HG02840 (cell line): ENCODE measurements around the gene EVI5.

Experiments
- ATAC-seq: cut with Tn5 transposase; IDR thresholded peaks from one replicate; pipeline ENCODE4 v1.9.1; 2021; ENCODE audit warnings: mild to moderate bottlenecking, moderate library complexity, moderate number of reproducible peaks; ENCODE audit not compliant: unreplicated experiment, low FRiP score

EVI5 gene

DNA sequence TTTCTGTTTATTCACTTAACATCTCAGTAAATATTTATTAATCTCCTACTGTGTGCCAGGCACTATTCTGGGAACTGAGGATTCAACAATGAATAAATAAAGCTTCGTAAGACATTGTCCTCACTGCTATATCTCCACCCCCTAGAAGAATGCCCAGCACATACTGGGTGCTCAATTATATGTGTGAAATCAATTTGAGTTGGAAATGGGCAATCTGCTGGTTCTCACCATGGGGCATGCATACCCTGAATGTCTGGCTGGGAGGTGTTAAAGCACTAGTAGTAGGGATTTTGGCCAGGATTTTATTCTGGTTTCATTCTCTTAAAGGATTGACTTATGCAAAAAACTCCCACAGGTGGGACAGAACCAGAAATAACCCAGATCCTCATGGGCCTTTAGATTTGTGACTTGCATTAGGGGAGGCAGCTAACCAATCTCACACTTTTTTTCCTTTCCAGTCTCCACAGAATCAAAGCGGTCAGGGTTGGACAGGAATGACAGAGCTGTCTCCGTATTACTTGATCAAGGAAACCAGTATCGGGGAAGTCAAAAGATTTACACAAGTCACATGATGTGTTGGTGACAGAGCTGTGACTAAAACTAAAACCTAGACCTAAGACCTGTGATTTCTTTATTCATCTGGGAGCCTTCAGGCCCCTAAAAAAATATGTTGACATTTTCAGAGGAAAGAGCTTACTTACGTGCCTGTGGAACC, 311.0 kb downstream of the EVI5 start:
- peak; percentile 61 for ATAC-seq

GRCh38 chr1:92470216-92470615, 314.7 kb downstream of the EVI5 start:
- no peak for ATAC-seq

- ATAC-seq = no peak
These were observed 318.1 kb downstream of the EVI5 start for GRCh38 chr1:92466683-92467352.

DNA sequence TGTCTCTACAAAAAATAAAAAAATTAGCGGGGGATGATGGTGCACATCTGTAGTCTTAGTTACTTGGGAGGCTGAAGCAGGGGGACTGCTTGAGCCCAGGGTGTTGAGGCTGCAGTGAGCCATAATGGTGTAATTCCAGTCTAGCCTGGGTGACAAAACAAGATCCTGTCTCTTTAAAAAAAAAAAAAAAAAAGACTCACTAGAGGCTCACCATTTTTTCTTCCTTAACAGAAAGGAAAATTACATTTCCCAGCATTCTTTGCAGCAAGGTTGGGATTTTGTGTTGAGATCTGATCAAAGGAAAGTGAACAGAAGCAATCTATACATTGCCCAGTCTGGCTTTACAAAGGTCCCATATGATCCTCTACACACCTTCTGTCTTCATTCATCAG, 319.7 kb downstream of the EVI5 start:
- ATAC-seq = no peak

DNA sequence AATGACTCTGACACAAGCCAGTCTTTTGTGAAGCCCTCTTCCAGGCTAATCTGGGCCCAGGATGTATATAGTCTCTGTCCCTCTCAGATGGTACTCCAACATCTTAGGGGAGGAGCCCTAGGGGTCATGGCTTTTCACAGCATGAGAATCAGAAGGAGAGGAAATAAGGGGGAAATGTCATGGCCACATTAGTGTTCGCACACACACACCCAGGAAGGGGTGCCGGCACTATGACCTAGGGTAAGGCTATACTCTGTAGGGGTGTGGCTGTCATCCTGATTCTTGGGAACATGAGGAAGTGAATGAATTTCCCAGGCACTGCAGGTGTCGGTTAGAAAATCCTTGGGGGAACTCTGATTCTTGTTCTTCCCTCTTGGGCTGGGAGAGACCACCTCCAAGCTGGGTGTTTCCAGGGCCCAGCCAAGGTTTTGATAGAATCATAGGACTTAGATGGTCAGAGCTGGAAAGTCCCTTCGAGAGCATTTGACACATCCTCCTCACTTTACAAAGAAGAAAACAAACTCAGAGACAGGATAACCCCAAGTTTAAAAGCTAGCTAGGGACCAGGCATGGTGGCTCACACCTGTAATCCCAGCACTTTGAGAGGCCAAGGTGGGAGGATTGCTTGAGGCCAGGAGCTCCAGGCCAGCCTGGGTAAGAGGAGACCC, 320.2 kb downstream of the EVI5 start:
- ATAC-seq = no peak

GRCh38 chr1:92461364-92462097, 323.4 kb downstream of the EVI5 start:
- ATAC-seq = no peak

DNA sequence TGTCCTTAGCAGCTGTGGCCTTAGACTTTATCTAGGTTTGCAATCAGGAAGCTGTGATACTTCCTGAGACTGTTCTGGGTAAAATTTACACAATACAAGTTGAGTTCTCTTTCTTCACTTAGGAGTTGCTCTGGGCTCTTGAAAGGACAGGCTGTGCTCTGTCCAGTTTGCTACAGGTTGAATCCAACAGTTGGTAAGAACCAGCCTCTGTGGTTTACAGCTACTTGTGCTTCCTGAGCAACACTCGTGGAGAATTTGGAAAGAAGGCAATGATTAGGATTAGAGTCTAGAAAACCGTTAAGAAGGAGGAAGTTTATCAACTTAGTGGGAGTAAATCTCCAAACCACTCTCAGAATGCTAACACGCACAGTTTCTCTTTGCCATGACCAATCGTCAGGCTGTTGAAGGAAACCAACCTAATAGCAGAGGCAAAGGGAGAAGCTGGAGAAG, 325.0 kb downstream of the EVI5 start:
- ATAC-seq = no peak
